GM18502 (cell line): ENCODE data around the gene WDR64.
"Not testable (repeated sequence)": the region's sequence is repeated elsewhere in the genome, so short reads cannot be mapped to it uniquely, and the experiment has no call there.

Experiments
- ATAC-seq: cut with Tn5 transposase; IDR thresholded peaks from one replicate; pipeline ENCODE4 v1.9.1; 2021; ENCODE audit warnings: mild to moderate bottlenecking; ENCODE audit not compliant: unreplicated experiment, poor library complexity

The WDR64 gene

DNA sequence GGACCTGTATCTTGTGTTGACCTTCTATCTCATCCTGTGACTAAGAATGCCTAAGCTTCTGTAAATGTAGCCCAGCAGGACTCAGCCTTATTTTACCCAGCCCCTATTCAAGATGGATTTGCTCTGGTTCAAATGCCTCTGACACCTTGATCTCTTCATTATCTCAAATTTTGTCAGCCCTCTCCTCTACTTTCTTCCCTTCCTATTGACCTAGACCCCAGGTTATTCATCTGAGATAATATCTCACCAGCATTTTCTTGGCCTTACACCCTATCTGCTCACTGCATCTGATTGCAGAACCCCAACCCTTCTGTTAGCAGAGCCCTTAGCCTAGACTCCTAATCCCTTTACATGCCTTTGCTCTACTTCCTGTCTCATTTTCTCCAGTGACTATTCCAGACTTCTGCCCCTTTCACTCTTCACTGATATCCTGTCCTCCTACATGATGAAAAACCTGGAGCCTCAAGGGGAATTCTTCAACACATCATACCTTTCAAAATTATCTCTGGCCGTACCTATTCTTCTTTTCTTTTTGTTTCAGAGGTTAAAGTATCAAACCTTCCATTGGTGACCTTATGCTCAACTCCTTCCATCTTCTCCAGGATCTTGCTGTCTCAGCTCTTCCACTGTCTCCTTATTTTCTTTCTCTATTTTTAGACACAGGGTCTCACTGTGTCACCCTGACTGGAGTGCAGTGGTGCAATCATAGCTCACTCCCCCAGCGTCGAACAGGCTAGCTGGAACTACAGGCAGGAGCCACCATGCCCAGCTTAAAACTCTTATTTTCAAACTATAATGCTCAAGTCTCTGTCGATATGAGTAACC lies 44.9 kb downstream of the WDR64 start:
- ATAC-seq, result no peak

DNA sequence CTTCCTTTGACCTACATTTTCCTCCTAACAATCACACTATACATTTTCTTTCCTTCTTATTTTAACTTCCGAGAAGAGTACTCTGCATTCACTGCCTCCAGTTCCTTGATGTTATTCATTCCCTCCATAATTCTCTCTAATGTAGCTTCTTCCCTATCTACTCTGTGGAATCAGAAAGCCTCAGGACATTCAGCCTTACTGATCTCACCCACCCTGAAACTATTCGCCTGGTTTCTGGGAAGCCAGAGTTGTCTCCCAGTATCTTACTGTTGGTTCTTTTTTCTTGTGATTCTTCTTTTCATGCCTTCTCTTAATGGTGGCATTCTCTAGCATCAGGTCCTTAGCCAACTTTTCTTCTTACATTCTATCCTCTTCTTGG lies 45.5 kb downstream of the WDR64 start:
- no peak for ATAC-seq

- no peak for ATAC-seq
Measured at GRCh38 chr1:241698177-241698576, 46.1 kb downstream of the WDR64 start.

GRCh38 chr1:241701483-241702295 lies 49.6 kb downstream of the WDR64 start:
- ATAC-seq, result no peak

GRCh38 chr1:241702442-241703373 lies 50.6 kb downstream of the WDR64 start:
- ATAC-seq, result no peak

DNA sequence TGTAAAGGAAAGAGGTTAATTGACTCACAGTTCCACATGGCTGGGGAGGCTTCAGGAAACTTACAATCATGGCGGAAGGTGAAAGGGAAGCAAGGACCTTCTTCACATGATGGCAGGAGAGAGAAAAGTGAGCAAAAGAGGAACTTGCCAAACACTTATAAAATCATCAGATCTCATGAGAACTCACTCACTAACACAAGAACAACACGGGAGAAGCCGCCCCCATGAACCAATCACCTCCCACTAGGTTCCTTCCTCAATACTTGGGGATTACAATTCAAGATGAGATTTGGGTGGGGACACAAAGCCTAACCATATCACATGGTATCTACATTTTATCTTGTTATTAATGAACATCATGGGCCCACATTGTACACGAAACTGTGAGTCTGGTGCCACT lies 51.7 kb downstream of the WDR64 start:
- not testable (repeated sequence) for ATAC-seq

DNA sequence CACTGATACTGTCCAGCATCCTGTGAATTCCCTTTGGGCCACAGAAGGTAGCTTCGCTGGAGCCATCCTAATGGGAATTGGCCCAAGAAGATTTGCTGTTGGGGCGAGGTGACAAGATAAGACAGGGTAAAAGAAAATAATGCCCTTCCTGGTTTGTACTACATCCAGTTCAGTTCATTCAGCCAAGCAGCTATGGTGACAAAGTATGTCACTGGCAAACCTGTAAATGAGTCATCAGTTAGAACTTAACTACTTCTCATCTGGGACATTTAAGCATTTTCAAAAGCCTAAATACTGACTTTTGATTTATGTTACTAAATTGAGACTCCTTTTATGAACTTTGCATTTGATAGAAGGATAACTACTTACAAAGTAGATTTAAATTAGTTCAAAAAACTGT lies 54.2 kb downstream of the WDR64 start:
- no peak for ATAC-seq

GRCh38 chr1:241706967-241707366 lies 54.9 kb downstream of the WDR64 start:
- ATAC-seq, result no peak

DNA sequence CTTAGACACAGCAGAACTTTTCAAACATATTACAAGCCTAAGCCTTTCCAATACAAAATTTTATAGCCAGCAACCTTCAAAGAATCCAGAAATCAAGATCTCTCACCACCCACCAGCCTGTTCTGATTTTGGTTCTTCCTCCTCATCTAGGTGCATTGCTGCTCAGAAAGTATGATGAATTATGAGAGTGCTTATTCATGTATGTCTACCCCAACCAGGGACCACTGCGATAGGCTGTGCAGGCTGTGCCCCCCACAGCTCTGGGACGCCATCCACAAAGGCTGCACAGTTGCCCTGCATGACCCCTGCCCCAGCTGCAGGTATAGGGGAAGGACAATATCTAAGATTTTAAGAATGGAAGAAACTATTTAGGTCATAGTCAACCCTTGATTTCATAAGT lies 55.4 kb downstream of the WDR64 start:
- ATAC-seq, result no peak

DNA sequence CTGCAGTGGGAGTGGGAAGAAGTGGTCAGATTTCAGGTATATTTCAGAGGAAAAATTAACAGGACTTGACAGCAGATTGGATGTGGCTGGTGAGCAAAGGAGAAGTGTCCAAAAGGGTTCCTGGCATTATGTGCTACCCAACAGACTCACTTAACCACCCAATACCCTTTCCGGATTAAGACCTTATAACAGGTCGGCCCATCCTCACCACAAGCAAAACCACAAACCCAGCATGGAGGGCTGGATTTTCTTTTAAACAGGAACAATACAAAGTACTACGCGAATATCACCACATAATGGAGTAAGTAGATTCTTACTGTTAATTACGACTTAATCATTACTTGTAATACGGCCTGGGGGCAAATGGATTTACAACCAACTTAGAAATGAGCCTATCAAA lies 59.2 kb downstream of the WDR64 start:
- ATAC-seq, result no peak

DNA sequence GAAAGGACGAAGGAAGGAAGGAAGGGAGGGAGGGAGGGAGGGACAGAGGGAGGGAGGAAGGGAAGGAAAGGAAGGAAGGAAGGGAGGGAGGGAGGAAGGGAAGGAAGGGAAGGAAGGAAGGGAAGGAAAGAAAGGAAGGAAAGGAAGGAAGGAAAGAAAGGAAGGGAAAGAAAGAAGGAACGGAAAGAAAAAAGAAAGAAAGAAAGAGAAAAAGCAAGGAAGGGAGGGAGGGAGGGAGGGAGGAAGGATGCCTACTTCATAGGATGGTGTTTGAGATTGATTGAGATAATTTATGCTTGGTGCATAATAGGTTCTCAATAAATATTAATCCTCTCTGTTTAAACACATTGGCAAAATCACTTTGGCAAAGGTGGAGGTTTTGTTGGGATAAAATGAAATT lies 61.2 kb downstream of the WDR64 start:
- no peak for ATAC-seq

DNA sequence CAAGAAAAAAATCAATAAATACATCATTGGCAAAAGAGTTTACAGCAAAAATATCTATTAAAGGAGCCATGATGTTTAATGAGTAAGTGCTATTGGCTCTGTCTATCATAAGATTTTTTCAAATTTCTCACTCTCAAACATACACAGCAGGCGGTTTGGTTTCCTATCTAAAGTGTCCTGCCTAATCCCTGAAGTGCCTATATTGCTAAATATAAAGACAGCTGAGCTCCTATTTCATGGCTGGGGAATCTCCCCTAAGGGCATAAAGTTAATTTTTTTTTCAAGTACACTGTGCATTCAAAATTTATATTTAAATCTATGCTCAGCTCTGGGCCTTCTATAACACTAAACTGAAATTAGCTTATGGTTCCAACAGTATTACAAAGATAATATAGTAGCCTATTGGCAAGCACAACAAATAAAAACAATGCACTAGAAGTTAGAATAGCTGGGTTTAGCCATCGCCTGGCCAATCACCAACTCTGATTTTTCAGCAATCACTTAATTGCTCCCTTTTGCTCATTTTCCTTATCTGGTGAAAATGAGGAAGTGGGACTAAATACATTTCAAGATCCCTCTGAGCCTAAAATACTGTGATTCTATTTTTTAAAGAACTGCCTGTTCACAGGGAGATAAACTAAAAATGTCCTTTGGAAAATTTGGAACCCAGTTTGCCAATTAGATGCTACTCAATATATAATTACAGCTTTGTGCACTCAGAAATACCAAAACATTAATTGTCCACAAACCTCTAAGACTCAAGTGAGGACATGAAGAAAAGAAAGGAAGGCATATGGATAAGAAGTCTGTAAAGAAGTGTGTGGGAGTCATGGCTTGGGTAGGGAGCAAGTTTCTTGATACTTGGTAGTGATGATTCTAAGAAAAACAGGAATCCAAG lies 62.5 kb downstream of the WDR64 start:
- ATAC-seq, result no peak

GRCh38 chr1:241715435-241715834 lies 63.4 kb downstream of the WDR64 start:
- ATAC-seq, result no peak

DNA sequence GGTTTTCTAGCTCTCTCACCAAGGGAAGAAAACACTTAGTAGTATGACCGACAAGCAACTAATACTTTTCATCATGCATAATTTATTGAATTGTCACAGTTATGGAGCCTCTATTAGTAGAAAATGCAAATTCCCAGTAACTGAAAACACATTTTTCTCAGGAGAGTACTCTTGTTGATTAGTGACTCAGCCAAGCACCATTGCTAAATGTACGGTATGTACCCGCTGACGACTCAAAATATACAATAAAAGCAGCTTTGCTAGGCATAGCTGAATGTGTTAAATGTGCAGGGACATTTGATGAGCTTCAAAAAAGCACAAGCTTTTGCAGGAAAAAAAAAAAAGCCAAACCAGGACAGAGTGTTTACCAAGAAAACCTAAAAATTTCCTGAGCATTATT lies 63.9 kb downstream of the WDR64 start:
- no peak for ATAC-seq

- ATAC-seq, result no peak
Measured at GRCh38 chr1:241716915-241717656, 65.0 kb downstream of the WDR64 start.

- ATAC-seq, result no peak
Measured at GRCh38 chr1:241717975-241718374, 65.9 kb downstream of the WDR64 start.

GRCh38 chr1:241721011-241721410 lies 68.9 kb downstream of the WDR64 start:
- no peak for ATAC-seq

DNA sequence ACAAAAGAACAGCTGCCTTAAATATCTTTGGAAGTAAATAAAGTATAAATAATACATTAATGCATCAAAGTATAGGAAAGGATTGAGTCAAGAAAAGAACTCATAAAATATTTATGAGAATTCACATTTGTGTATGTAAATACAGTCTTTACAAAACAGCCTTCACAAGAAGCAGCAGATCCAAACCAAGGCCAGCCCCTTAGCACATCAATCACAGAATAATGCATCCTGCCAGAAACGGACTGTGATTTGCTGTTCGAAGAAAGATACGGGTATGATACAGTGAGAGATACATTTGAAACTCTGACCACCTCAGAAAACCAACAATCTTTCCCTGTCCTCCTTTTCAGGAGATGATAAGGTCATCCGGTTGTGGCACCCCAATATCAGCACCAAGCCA lies 70.9 kb downstream of the WDR64 start:
- no peak for ATAC-seq
